CD4-positive, alpha-beta T cell treated with Interleukin-2 at 100 ng/mL for 4 hours (primary cell): ENCODE data around the gene RYR1.

ENCODE experiments used
- DNase-seq: peaks from one replicate; pipeline ENCODE4 v3.0.0-alpha.2; 2020; ENCODE audit warnings: low spot score

RYR1 gene

GRCh38 chr19:38427035-38427677 is 6.3 kb upstream of the RYR1 start:
- DNase-seq, result peak; percentile 40

- no peak for DNase-seq
Observed at GRCh38 chr19:38429055-38429810, 4.3 kb upstream of the RYR1 start.

- no peak for DNase-seq
Observed at GRCh38 chr19:38429811-38430156, 3.7 kb upstream of the RYR1 start.

GRCh38 chr19:38430931-38431330 is 2.6 kb upstream of the RYR1 start:
- DNase-seq, result no peak

GRCh38 chr19:38434549-38435051 is 1.1 kb downstream of the RYR1 start:
- DNase-seq, result no peak

- no peak for DNase-seq
Observed at GRCh38 chr19:38437295-38437694, 3.8 kb downstream of the RYR1 start.

GRCh38 chr19:38437917-38438316 is 4.4 kb downstream of the RYR1 start:
- DNase-seq, result no peak

- no peak for DNase-seq
Observed at GRCh38 chr19:38440592-38440991, 7.1 kb downstream of the RYR1 start.

- DNase-seq, result no peak
Observed at GRCh38 chr19:38441657-38442348, 8.3 kb downstream of the RYR1 start.

GRCh38 chr19:38442736-38443135 is 9.2 kb downstream of the RYR1 start:
- DNase-seq, result no peak

GRCh38 chr19:38443458-38443999 is 10.0 kb downstream of the RYR1 start:
- no peak for DNase-seq

GRCh38 chr19:38444026-38444425 is 10.5 kb downstream of the RYR1 start:
- DNase-seq, result no peak

GRCh38 chr19:38445362-38445761 is 11.9 kb downstream of the RYR1 start:
- DNase-seq, result no peak

- DNase-seq, result no peak
Observed at GRCh38 chr19:38448225-38448624, 14.7 kb downstream of the RYR1 start.

GRCh38 chr19:38449518-38449917 is 16.0 kb downstream of the RYR1 start:
- no peak for DNase-seq

GRCh38 chr19:38451036-38451435 is 17.5 kb downstream of the RYR1 start:
- no peak for DNase-seq

- no peak for DNase-seq
Observed at GRCh38 chr19:38451629-38452028, 18.1 kb downstream of the RYR1 start.

- no peak for DNase-seq
Observed at GRCh38 chr19:38452430-38453366, 19.2 kb downstream of the RYR1 start.

- DNase-seq, result no peak
Observed at GRCh38 chr19:38453596-38453995, 20.1 kb downstream of the RYR1 start.

GRCh38 chr19:38455031-38455430 is 21.5 kb downstream of the RYR1 start:
- no peak for DNase-seq

- DNase-seq, result no peak
Observed at GRCh38 chr19:38457202-38457601, 23.7 kb downstream of the RYR1 start.
